SH-SY5Y (cell line): ENCODE data around the gene GNPTG.

ENCODE experiments used
- GATA2 ChIP-seq: IDR thresholded peaks from 2 replicates; pipeline ENCODE4 v1.6.1; 2011; ENCODE audit warnings: mild to moderate bottlenecking, low read depth, low read length
- GATA3 ChIP-seq: IDR thresholded peaks from 2 replicates; pipeline ENCODE4 v1.6.1; 2011; ENCODE audit warnings: low read depth, mild to moderate bottlenecking, low read length, moderate library complexity

DNA sequence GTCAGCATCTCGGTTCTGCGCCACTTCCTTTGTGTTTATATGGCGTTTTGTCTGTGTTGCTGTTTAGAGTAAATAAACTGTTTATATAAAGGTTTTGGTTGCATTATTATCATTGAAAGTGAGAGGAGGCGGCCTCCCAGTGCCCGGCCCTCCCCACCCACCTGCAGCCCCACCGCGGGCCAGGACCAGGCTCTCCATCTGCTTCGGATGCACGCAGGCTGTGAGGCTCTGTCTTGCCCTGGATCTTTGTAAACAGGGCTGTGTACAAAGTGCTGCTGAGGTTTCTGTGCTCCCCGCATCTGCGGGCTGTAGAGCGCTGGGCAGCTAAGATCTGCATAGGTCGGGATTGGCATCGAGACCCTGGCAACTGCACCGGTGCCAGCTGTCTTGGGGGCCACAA is 26.5 kb upstream of the GNPTG start:
- TF ChIP-seq GATA2 (no peak), GATA3 (no peak)
